ENCODE measurements around the gene AK9. TPM values are rescaled to one million over a fixed set of nuclear protein-coding genes. Genes with fewer than 3 reads are reported as not detected.
"Not testable (repeated sequence)": the region's sequence is repeated elsewhere in the genome, so short reads cannot be mapped to it uniquely, and the experiment has no call there.

The AK9 gene
- total and polyA plus RNA-seq, 5 donors from 2014 or later, result 4.3 to 8.2 (median 6.9) TPM

DNA sequence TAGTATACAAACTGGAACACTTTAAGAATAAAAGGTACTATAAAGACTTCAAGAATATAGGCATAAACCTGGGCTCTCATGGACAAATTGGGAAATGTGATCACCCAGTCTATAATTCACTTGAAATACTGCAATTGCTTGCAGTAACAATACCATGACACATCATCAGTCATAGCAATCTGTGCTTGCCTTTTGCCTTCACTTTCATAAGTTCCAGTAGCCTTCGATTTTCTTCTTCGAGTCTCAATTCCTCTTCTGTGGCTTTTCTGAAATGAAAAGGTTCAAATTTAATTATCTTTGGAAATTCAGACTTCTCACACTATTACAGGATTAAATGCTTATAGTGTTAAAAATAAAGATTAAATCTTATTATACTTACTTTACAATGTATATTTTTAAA, 111.6 kb downstream of the AK9 start:
- no peak overlapping the region for H3K4me3 ChIP-seq (ENCODE audit: low read depth, low read length)
- DNase-seq, result no peak
- Mint-ChIP-seq H3K4me1 (no peaks in the 10 kb centered on the region), H3K27me3 (no peaks in the 10 kb centered on the region), H3K4me3 (no peak overlapping the region), H3K36me3 (peaks cover 27% of the 10 kb centered on the region), H3K27ac (no peak overlapping the region), H3K9me3 (peaks cover 0 to 4% (median 1%) of the 10 kb centered on the region in 7 donors)
- no peaks in the 10 kb centered on the region for H3K9me3 ChIP-seq (ENCODE audit: control insufficient read depth in 2 of 2, low read length in 2 of 2)
- no peaks in the 10 kb centered on the region for H3K27me3 ChIP-seq (ENCODE audit: control insufficient read depth, insufficient read depth, low read length)
- no peaks in the 10 kb centered on the region for H3K4me1 ChIP-seq (ENCODE audit: control insufficient read depth, insufficient read depth, low read length, poor library complexity, severe bottlenecking)
- no peak overlapping the region for H3K27ac ChIP-seq (ENCODE audit: insufficient read depth, low read length, poor library complexity, severe bottlenecking)
- no peaks in the 10 kb centered on the region for H3K36me3 ChIP-seq (ENCODE audit: control insufficient read depth, insufficient read depth, low read length)
- ATAC-seq (ENCODE audit: low read depth in 2 of 2), result no peak

DNA sequence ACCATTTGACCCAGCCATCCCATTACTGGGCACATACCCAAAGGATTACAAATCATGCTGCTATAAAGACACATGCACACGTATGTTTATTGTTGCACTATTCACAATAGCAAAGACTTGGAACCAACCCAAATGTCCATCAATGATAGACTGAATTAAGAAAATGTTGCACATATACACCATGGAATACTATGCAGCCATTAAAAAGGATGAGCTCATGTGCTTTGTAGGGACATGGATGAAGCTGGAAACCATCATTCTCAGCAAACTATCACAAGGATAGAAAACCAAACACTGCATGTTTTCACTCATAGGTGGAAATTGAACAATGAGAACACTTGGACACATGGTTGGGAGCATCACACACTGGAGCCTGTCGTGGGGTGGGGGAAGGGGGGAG, 121.1 kb downstream of the AK9 start:
- H3K36me3 Mint-ChIP-seq, result peaks cover 18% of the 10 kb centered on the region
- H3K4me3 ChIP-seq (ENCODE audit: low read depth, low read length); H3K4me3 Mint-ChIP-seq; H3K36me3 ChIP-seq (ENCODE audit: control insufficient read depth, insufficient read depth, low read length); H3K27me3 ChIP-seq (ENCODE audit: control insufficient read depth, insufficient read depth, low read length); H3K4me1 ChIP-seq (ENCODE audit: control insufficient read depth, insufficient read depth, low read length, poor library complexity, severe bottlenecking); H3K9me3 ChIP-seq (ENCODE audit: control insufficient read depth in 2 of 2, low read length in 2 of 2); H3K27me3 Mint-ChIP-seq; DNase-seq; H3K4me1 Mint-ChIP-seq; H3K9me3 Mint-ChIP-seq; ATAC-seq (ENCODE audit: low read depth in 2 of 2); H3K27ac ChIP-seq (ENCODE audit: insufficient read depth, low read length, poor library complexity, severe bottlenecking); H3K27ac Mint-ChIP-seq: not testable (repeated sequence)

DNA sequence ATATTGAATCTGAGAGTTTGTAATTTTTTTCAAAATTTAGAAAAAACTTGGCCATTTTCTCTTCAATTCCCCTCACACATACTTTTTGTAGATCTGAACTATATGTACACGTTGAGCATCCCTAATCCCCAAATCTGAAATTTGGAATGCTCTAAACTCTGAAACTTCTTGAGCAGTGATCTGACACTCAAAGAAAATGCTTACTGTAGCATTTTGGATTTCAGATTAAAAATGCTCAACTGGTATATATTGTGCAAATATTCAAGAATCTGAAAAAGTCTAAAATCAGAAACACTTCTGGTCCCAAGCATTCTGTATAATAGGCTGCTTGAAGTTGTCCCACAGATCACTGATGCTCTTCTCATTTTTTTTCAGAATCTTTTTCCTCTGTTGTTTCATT, 129.2 kb downstream of the AK9 start:
- Mint-ChIP-seq H3K27ac (no peak overlapping the region), H3K27me3 (no peaks in the 10 kb centered on the region), H3K36me3 (peaks cover 35% of the 10 kb centered on the region), H3K4me1 (no peaks in the 10 kb centered on the region), H3K4me3 (no peak overlapping the region), H3K9me3 (peaks cover 0 to 9% (median 2%) of the 10 kb centered on the region in 7 donors)
- peaks cover 3% of the 10 kb centered on the region for H3K36me3 ChIP-seq (ENCODE audit: control insufficient read depth, insufficient read depth, low read length)
- H3K9me3 ChIP-seq (ENCODE audit: control insufficient read depth in 2 of 2, low read length in 2 of 2), result peaks cover 8 to 12% of the 10 kb centered on the region in 2 experiments
- ATAC-seq (ENCODE audit: low read depth in 2 of 2), result no peak
- no peak overlapping the region for H3K4me3 ChIP-seq (ENCODE audit: low read depth, low read length)
- H3K27me3 ChIP-seq (ENCODE audit: control insufficient read depth, insufficient read depth, low read length), result no peaks in the 10 kb centered on the region
- H3K27ac ChIP-seq (ENCODE audit: insufficient read depth, low read length, poor library complexity, severe bottlenecking), result no peak overlapping the region
- H3K4me1 ChIP-seq (ENCODE audit: control insufficient read depth, insufficient read depth, low read length, poor library complexity, severe bottlenecking), result no peaks in the 10 kb centered on the region
- no peak for DNase-seq

- H3K27ac Mint-ChIP-seq, result no peak overlapping the region
- DNase-seq (no peak), ATAC-seq (ENCODE audit: low read depth in 2 of 2) (no peak)
- H3K4me3 Mint-ChIP-seq, result no peak overlapping the region
- no peaks in the 10 kb centered on the region for H3K36me3 Mint-ChIP-seq
- Histone ChIP-seq H3K9me3 (ENCODE audit: control insufficient read depth in 2 of 2, low read length in 2 of 2) (no peaks in the 10 kb centered on the region), H3K36me3 (ENCODE audit: control insufficient read depth, insufficient read depth, low read length) (no peaks in the 10 kb centered on the region), H3K4me1 (ENCODE audit: control insufficient read depth, insufficient read depth, low read length, poor library complexity, severe bottlenecking) (no peaks in the 10 kb centered on the region), H3K27ac (ENCODE audit: insufficient read depth, low read length, poor library complexity, severe bottlenecking) (no peak overlapping the region), H3K4me3 (ENCODE audit: low read depth, low read length) (no peak overlapping the region), H3K27me3 (ENCODE audit: control insufficient read depth, insufficient read depth, low read length) (no peaks in the 10 kb centered on the region)
- H3K27me3 Mint-ChIP-seq, result no peaks in the 10 kb centered on the region
- H3K4me1 Mint-ChIP-seq, result peaks cover 0 to 3% (median 0%) of the 10 kb centered on the region in 4 donors
- H3K9me3 Mint-ChIP-seq, result peaks cover 0 to 4% (median 0%) of the 10 kb centered on the region in 7 donors
Measured at GRCh38 chr6:109531446-109531845, 159.6 kb downstream of the AK9 start.

- Histone ChIP-seq H3K36me3 (ENCODE audit: control insufficient read depth, insufficient read depth, low read length) (no peaks in the 10 kb centered on the region), H3K4me1 (ENCODE audit: control insufficient read depth, insufficient read depth, low read length, poor library complexity, severe bottlenecking) (no peaks in the 10 kb centered on the region), H3K27ac (ENCODE audit: insufficient read depth, low read length, poor library complexity, severe bottlenecking) (no peak overlapping the region), H3K27me3 (ENCODE audit: control insufficient read depth, insufficient read depth, low read length) (peaks cover 3% of the 10 kb centered on the region), H3K4me3 (ENCODE audit: low read depth, low read length) (no peak overlapping the region), H3K9me3 (ENCODE audit: control insufficient read depth in 2 of 2, low read length in 2 of 2) (peaks cover 4 to 5% of the 10 kb centered on the region in 2 experiments)
- H3K27me3 Mint-ChIP-seq, result peaks cover 4% of the 10 kb centered on the region
- no peaks in the 10 kb centered on the region for H3K36me3 Mint-ChIP-seq
- ATAC-seq (ENCODE audit: low read depth in 2 of 2) (no peak), DNase-seq (no peak)
- H3K9me3 Mint-ChIP-seq, result peaks cover 0 to 7% (median 0%) of the 10 kb centered on the region in 7 donors
- H3K27ac Mint-ChIP-seq, result no peak overlapping the region
- no peak overlapping the region for H3K4me3 Mint-ChIP-seq
- peaks cover 0 to 3% (median 0%) of the 10 kb centered on the region in 4 donors for H3K4me1 Mint-ChIP-seq
Measured at GRCh38 chr6:109527989-109528388, 163.0 kb downstream of the AK9 start.

GRCh38 chr6:109526905-109527628, 163.9 kb downstream of the AK9 start:
- Mint-ChIP-seq H3K4me3 (no peak overlapping the region), H3K27ac (peak overlapping the region in 1 of 3 donors; percentile 2), H3K36me3 (no peaks in the 10 kb centered on the region), H3K27me3 (peaks cover 4% of the 10 kb centered on the region), H3K9me3 (peaks cover 0 to 7% (median 0%) of the 10 kb centered on the region in 7 donors), H3K4me1 (peaks cover 0 to 3% (median 0%) of the 10 kb centered on the region in 4 donors)
- no peaks in the 10 kb centered on the region for H3K36me3 ChIP-seq (ENCODE audit: control insufficient read depth, insufficient read depth, low read length)
- peaks cover 3% of the 10 kb centered on the region for H3K27me3 ChIP-seq (ENCODE audit: control insufficient read depth, insufficient read depth, low read length)
- no peak overlapping the region for H3K27ac ChIP-seq (ENCODE audit: insufficient read depth, low read length, poor library complexity, severe bottlenecking)
- peaks cover 4 to 5% of the 10 kb centered on the region in 2 experiments for H3K9me3 ChIP-seq (ENCODE audit: control insufficient read depth in 2 of 2, low read length in 2 of 2)
- ATAC-seq (ENCODE audit: low read depth in 2 of 2) (peak; percentile 64 to 69), DNase-seq (peak; percentile 12 to 78 (median 64))
- no peak overlapping the region for H3K4me3 ChIP-seq (ENCODE audit: low read depth, low read length)
- H3K4me1 ChIP-seq (ENCODE audit: control insufficient read depth, insufficient read depth, low read length, poor library complexity, severe bottlenecking), result no peaks in the 10 kb centered on the region

GRCh38 chr6:109524129-109524528, 166.9 kb downstream of the AK9 start:
- DNase-seq, result no peak
- Mint-ChIP-seq H3K27ac (no peak overlapping the region), H3K4me3 (no peak overlapping the region)

DNA sequence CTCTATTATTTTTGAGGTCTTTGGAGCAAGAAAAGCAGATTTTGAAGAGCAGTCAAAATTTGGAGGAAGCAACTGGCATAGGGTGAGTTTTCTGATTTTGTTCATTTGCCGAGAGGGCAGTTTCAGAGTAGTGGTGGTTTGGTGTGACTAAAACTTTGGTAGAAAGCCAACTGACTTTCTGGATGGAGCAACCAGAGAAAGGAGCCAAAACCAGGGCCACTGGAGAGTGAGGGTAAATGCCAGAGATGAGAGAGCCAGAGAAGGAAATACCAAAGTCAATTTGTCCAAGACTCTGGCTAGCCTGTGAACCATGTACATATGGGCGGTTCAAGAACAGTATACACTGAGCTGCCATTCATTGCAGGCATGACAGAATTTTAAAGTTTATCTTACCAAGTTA, 167.5 kb downstream of the AK9 start:
- Mint-ChIP-seq H3K27me3 (peaks cover 4% of the 10 kb centered on the region), H3K4me3 (no peak overlapping the region), H3K9me3 (peaks cover 0 to 14% (median 0%) of the 10 kb centered on the region in 7 donors), H3K4me1 (peaks cover 0 to 5% (median 4%) of the 10 kb centered on the region in 4 donors), H3K36me3 (no peaks in the 10 kb centered on the region), H3K27ac (peak overlapping the region in 1 of 3 donors; percentile 10)
- Histone ChIP-seq H3K9me3 (ENCODE audit: control insufficient read depth in 2 of 2, low read length in 2 of 2) (peaks cover 4 to 5% of the 10 kb centered on the region in 2 experiments), H3K4me3 (ENCODE audit: low read depth, low read length) (no peak overlapping the region), H3K27me3 (ENCODE audit: control insufficient read depth, insufficient read depth, low read length) (peaks cover 4% of the 10 kb centered on the region), H3K4me1 (ENCODE audit: control insufficient read depth, insufficient read depth, low read length, poor library complexity, severe bottlenecking) (no peaks in the 10 kb centered on the region), H3K36me3 (ENCODE audit: control insufficient read depth, insufficient read depth, low read length) (no peaks in the 10 kb centered on the region), H3K27ac (ENCODE audit: insufficient read depth, low read length, poor library complexity, severe bottlenecking) (no peak overlapping the region)
- ATAC-seq (ENCODE audit: low read depth in 2 of 2) (no peak), DNase-seq (no peak)

More at GRCh38 chr6:109524129-109524528, 166.9 kb downstream of the AK9 start:
- no peaks in the 10 kb centered on the region for H3K4me1 ChIP-seq (ENCODE audit: control insufficient read depth, insufficient read depth, low read length, poor library complexity, severe bottlenecking)
- Mint-ChIP-seq H3K9me3 (peaks cover 0 to 14% (median 0%) of the 10 kb centered on the region in 7 donors), H3K4me1 (peaks cover 0 to 5% (median 4%) of the 10 kb centered on the region in 4 donors), H3K36me3 (no peaks in the 10 kb centered on the region), H3K27me3 (peaks cover 4% of the 10 kb centered on the region)
- peaks cover 4 to 5% of the 10 kb centered on the region in 2 experiments for H3K9me3 ChIP-seq (ENCODE audit: control insufficient read depth in 2 of 2, low read length in 2 of 2)
- peaks cover 4% of the 10 kb centered on the region for H3K27me3 ChIP-seq (ENCODE audit: control insufficient read depth, insufficient read depth, low read length)
- no peak overlapping the region for H3K27ac ChIP-seq (ENCODE audit: insufficient read depth, low read length, poor library complexity, severe bottlenecking)
- no peak overlapping the region for H3K4me3 ChIP-seq (ENCODE audit: low read depth, low read length)
- no peak for ATAC-seq (ENCODE audit: low read depth in 2 of 2)
- H3K36me3 ChIP-seq (ENCODE audit: control insufficient read depth, insufficient read depth, low read length), result no peaks in the 10 kb centered on the region

Measured in CD4-positive, CD25-positive, alpha-beta regulatory T cell (primary cell).